ENCODE results near the gene PRKCH.

The PRKCH gene

DNA sequence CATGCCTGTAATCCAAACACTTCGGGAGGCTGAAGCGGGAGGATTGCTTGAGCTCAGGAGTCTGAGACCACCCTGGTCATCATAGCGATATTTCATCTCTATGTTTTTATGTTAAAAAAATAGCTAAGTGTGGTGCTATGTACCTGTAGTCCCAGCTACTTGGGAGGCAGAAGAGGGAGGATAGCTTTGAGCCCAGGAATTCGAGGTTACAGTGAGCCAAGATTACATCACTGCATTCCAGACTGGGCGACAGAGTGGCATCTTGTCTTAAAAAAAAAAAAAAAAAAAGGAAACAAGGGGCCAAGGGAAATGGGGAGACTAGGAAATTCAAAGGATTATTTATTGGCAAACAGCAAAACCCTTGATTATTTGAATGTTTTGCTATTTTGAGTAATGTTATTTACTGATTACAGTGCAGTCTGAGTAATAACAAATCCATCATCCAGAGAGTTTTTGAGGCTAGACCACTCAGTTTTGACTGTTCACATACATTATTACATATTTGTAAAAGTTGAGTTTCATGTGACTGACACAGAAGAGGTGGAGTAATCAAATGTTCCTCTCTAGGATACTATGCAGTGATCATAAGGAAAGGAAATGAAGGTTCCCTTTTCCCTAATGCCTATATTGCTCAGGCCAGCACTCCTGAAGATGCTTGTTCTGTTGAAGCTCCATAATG is 40.8 kb downstream of the PRKCH start:
- no peak for DNase-seq (ENCODE audit: low read depth, low spot score)

DNA sequence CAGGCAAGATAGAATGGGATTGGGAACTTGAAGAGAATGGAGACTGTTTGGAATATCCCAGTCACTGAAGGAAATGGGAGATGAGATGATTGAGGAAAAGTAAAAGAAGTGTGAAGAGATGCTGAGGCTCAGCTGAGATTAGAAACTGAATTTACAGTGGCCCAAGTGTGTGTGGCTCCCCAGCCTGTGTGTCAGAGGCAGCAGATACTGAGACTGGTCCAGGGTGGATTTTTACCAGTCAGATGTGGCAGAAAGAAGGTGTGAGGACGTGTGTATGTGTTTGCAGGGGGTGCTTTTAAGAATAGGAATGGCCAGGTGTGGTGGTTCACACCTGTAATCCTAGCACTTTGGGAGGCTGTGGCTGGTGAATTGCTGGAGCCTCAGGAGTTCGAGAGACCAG is 42.9 kb downstream of the PRKCH start:
- no peak for DNase-seq (ENCODE audit: low read depth, low spot score)

DNA sequence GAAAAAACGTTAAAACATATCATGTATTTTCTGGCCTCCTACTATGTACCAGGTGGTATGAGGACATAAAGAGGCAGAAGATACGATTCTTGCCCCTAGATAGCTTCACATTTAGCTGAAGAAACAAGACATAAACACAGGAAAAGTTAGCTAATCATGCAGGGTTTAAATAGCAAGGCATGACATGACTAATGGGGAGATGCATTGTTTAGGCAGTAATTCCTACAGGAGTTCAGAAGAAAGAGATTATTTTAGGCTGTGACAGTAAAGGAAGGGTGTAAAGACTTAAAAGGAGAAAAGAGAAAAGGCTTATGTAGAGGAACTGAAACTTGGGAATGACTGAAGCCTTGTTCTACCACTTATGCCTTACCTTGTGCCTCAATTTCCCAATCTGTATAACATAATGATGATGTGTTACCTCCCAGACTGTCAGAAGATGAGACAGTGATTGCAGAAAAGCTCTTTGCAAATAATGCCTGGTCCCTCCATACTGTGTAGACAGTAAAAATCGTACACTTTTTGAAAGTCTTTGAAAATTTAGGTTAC is 44.4 kb downstream of the PRKCH start:
- DNase-seq (ENCODE audit: low read depth, low spot score) = no peak

DNA sequence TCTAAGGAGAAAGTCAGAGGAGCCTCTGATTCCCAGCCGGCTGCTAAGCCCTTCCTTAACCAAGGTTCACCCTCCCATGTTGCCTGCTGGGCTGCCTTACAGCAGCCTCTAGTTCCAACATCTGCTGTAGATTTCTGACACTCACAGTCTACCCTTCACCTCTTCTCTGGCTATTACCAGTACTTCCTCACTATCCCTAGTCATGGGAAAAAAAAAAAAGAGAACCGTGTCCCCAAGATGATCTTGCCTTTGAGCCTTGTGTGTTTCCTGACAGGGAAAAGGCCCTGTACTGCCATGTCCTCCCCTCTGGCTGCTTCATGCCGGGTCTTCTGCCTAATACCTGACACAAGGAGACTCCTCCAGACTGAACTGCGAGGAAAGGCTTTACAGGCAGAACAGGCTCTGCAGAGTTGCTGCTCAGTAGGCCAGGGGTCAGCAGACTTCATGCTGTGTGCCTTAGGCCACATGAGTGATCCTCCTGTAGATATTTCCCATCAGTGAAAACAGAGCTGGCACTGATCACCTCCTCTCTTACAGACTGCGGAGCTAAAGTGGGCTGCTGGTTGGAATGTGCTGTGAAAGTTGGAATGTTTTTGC is 46.8 kb downstream of the PRKCH start:
- no peak for DNase-seq (ENCODE audit: low read depth, low spot score)

DNA sequence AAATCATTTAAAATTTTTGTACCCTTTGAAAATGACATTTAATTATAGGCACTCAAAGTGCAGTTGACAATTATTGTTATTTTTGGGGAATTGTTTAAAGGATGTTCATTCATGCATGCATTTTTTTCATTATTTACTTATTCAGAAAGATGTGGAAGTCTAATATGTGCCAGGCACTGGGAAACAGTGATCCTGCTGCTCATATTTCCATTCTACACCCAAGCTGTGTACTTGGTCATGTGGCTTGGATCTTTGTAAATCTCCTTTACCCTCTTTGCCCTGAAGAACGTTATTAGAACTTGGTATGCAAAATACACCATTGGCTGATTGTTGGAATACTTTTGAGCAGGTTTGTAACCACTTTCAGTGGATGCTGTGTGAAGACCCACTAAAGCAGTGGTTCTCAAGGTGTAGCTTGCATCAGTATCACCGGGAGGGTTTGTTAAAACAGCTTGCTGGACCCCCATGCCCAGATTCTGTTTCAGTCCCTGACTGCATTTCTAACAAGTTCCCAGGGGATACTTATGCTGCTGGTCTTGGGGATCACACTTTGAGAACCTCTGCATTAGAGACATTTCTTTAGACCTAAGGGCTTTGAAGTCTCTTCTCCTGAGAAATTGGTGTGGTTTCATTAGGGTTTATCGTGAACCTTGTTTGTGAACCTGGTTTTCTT is 47.5 kb downstream of the PRKCH start:
- DNase-seq (ENCODE audit: low read depth, low spot score) = no peak

DNA sequence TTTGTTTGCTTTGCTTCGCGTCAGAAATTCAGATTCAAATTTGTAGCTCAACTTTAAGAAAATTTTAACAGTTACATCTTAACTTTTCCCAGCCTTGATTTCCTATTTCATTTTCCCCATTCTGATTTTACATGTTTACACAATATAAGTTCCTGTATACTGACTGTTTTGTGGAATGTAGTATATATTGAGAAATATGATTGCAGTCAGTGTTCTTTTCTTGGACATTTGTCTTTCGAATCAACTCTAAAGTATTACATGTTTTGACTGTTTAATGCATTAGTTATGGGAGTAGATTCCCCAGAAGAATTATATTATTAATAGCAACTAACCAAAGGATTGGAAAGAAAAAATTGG is 48.1 kb downstream of the PRKCH start:
- no peak for DNase-seq (ENCODE audit: low read depth, low spot score)

DNA sequence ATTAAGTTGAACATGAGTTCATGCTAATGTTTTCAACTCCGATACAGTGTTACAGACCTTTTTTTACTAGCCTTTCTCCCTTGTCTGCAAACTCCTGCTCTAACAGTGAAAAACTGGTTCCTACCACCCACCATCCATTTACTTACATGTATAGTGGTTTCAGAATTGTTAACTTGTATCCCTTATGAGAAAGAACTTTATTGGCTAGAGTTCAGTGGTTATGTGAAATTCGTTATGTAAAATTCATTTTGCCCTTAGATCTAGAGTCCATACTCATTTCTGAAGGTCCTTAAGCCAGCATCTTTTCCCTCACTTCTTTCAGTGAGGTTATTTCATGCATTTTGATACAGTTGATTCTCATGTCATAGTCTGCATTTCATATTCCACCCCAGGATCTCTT is 51.0 kb downstream of the PRKCH start:
- DNase-seq (ENCODE audit: low read depth, low spot score) = no peak

DNA sequence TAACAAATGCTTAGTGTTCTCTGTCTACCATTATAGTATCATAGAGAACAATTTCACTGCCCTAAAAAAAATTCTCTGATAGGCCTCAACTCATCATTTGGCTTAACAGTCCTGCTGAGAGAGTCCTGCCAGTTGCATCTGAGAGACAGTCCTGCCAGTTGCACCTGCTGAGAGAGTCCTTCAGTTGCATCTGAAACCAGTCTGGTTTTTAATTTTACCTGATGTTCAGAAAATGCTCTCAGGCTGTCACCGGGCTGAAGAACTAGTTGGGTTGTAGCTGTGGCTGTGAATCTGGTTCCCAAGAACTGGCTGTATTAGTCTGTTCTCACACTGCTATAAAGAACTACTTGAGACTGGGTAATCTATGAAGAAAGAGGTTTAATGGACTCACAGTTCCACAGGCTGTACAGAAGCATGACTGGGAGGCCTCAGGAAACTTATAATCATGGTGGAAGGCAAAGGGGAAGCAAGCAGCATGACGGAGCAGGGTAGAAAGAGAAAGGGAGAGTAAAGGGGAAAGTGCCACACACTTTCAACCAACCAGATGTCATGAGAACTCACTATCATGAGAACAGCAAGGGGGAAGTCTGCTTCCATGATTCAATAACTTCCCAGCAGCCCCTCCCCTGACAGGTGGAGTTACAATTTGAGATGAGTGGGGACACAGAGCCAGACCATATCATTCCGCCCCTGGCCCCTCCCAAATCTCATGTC is 51.6 kb downstream of the PRKCH start:
- no peak for DNase-seq (ENCODE audit: low read depth, low spot score)

DNA sequence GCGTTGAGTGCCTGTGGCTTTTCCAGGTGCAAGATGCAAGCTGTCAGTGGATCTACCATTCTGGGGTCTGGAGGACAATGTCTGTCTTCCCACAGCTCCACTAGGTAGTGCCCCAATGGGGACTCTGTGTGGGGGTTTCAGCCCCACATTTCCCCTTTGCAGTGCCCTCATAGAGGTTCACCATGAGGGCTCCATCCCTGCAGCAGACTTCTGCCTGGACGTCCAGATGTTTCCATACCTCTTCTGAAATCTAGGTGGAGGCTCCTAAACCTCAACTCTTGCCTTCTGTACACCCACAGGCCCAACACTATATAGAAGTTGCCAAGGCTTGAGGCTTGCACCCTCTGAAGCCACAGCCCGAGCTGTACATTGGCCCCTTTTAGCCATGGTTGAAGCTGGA is 52.9 kb downstream of the PRKCH start:
- DNase-seq (ENCODE audit: low read depth, low spot score) = no peak

DNA sequence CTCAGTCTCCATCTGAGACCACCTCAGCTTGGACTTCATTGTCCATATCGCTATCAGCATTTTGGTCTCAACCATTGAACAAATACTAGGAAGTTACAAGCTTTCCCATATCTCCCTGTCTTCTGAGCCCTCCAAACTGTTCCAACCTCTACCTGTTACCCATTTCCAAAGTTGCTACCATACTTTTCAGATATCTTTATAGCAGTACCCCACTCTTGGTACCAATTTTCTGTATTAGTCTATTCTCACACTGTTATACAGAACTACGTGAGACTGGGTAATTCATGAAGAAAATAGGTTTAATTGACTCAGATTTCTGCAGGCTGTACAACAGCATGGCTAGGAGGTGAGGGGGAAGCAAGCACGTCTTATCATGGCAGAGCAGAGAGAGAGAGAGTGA is 53.8 kb downstream of the PRKCH start:
- no peak for DNase-seq (ENCODE audit: low read depth, low spot score)

DNA sequence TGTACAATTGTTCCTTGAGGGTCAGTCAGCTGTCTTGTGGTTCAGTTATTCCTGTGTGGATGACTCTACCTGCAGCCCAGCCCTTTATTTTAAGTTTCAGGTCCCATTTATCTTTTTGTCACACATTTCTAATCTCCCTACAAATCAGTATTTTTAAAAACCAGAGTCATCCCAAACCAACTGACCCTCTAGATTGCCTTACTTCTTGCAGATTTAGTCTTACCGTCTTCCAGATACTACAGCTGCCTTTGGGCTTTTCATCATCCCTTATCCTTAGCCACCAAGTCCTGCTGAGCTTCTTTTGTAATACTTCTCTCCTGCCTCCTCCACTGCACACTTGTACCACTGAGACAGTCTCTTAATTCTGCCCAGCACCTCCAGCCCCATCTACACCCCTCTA is 54.9 kb downstream of the PRKCH start:
- no peak for DNase-seq (ENCODE audit: low read depth, low spot score)

DNA sequence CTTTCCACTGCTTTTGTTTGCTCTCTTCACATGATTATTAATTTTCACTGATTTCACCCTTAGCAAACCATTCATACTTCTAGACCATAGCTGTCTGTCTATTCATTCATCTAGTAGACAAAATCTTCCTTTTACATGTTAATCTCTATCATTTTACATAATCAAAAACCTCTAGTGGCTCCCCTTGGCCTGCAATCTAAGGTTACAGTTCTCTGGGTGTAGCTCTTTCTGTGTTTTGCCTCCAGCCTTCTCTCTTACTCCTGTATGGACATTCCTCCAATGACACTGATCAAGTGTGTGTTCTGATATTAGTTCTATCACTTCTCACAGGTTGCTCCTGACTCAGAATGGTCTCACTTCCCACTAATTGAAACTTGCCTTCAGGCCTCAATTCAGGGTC is 56.4 kb downstream of the PRKCH start:
- DNase-seq (ENCODE audit: low read depth, low spot score) = no peak

DNA sequence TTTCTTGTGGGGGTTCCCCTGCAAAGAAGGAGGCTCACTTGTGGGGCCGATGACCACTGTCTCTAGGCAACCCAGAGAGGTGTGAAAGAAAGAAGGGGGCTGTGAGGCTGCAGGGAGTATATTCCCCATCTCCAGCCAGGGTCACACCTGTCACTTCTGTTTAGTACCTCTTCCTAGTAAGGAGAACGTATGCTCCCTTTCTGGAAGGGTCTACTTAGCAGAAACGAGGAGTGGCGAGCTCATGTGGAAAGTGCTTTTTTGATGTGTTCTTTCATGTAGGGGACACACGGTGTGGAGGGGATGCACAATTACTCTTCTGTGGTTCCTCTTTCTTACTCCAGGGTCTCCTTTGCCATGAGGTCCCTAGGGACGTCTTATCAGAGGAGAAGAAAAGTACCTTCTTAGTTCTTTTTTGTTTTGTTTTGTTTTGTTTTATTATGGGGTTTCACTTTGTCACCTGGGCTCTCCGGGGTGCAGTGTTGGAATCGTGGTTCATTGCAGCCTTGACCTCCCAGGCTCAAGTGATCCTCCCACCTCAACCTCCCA is 58.3 kb downstream of the PRKCH start:
- no peak for DNase-seq (ENCODE audit: low read depth, low spot score)

DNA sequence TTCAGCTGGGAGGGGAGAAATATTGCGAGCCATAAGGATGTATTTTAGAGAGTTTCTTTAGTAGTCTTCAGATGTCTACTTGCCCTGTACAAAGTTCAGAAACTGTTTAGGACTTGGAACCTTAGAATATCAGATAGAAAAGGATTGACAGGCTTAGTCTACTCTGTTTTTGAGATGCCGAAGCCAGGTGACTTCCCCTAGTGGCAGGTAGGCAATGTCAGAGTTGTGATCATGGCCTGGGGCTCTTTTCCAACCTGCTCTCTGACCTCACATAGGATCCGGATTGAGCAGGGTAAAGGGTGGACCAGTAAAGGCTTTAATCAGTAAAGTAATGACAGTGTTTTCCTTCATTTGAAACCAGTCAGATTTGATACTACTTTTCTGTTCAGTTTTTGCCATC is 59.6 kb downstream of the PRKCH start:
- DNase-seq (ENCODE audit: low read depth, low spot score) = no peak

DNA sequence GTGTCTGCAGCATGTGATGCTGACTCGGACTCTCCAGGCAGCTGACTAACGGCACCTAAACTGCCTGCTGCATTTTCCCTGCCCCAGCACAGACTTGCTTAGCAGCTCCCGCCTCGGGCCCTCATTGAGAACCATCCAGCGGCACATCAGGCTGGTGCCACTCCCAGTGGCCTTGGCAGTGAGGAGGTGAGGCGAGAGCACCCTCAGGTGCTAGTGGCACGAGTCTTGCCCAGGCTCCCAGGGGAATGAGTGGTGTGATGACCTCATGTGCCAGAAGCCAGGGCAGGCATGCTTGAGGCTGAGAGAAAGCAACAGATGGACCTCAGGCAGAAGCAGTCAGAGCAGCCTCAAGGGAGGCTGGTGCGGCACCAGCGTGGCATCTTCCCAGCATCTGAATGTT is 60.2 kb downstream of the PRKCH start:
- no peak for DNase-seq (ENCODE audit: low read depth, low spot score)

DNA sequence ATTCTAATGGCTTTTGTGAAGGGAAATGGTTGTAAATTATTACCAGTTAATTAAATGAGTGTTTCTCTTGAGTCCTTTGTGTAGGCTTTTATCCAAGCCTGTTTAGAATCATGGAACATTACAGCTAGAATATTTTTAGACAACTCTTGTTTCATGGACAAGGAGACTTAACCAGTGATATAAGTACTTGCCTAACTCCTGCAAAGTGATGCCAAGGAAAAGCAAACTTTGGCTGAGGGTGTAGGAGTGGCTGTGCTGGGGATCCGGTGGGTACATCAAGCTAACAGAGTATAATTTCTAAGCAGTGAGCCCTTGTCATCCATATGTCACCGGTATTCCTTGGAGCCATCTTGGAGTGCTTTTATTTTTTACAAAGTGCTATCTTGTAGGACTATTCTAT is 61.5 kb downstream of the PRKCH start:
- DNase-seq (ENCODE audit: low read depth, low spot score) = no peak

DNA sequence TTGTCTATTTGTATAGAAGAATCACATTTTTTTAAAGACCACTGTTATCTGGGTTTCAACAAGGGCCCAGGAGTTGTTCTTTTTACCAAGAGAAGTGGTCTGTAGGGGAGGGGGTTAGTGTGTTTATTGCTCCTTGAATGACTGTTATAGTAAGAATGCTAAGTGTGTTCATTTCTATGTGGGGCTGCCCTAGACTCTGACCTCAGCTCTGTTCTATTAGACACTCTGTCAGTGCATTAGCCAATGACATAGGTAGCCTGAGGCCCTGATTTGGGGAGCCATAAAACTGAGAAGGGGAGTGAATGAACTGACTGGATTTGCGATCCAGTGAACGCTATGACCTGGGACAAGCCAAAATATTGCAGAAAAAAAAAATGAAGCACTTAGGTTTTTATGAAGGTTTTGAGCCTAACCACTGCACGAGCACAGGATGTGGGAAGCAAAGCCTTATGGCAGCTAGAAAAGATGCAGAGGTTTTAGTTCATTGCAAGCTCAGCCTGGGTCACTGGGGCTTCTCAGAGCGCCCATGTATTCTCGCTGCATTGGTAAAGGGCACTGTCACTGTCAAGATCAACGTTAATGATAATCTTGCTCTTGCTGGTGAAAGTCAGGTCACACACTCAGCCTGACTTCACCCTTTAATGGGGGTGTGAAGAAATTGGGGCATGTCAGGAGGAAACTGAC is 63.8 kb downstream of the PRKCH start:
- no peak for DNase-seq (ENCODE audit: low read depth, low spot score)

DNA sequence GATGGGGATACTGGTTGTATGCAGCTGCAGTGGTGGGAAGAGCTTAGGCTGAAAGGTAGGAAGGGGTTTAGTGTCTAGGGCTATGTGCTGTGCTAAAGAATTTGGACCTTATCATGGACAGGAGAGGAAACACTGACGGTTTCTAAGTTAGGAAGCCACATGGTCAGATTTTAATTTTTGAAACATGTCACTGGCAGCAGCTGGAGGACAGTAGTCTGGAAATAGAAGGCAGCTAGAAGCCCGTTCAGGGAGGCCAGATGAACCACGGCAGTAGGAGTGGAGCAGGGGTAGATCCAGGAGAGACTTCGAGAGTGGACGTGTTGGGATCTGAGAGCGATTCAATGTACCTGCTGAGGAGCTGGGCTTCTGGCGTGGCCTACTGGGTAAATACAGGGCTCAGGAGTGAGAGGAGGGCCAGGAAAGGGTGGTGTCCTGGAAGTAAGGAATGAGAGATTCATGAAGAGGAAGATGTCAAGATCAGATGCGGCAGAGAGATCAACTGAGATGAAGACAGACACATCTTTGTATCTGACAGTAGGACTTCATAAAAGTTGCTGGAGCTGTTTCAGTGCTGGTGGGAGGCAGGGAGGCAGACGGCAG is 64.9 kb downstream of the PRKCH start:
- DNase-seq (ENCODE audit: low read depth, low spot score) = no peak

DNA sequence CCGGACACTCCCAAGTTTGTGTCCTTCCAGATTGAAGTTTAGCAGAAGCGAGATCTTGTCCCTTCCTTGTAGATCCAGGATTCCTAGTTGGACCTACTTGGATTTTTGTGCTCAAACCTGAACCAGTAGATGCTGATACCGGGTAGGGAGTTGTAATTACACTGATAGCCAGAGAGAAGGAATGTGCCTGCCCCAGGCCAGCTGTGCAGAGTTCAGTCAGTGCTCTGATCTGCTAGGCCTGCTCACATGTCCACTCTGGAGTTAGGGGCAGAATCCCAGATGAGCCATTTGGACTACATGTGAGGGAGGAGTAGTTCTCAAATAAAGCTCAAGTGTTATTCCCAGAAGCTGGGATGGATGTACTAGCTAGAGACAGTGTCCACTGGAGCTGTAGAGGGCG is 65.7 kb downstream of the PRKCH start:
- no peak for DNase-seq (ENCODE audit: low read depth, low spot score)

DNA sequence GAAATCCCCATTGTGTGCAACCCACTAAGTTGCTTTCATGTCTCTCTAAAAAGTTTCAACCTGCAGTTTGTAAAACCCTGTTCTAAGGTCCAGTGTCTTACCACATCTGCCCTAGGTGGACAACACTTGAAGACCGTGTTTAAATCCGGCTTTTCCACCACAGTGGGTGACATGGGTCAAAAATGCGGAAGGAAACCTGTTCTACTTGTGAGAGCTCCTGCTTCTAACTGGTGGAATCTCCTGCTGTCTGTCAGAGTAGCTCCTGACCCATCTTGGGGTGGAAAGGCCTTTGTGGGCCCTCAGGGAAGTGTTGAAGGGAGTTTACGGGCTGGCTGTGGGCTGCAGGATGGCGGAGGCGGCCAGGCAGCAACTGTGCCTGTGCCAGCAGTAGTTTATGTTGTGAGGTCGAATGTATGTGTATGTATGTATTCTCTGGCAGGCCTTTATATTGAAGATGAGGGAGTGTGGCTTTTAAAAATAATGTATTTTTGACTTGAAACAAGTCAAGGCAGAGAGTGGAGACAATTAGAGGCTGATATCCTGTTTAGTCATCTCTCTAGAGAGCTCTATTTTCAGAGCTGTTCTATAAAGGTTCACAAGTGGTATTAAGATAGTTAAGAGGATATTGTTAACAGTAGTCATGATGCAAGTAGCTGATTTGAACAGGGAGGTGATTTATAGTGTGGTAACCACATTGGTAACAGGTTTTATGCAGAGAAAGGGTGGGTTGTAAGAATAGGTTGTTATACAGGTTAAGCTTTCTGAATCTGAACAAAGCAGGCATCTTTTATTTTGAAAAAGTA is 67.0 kb downstream of the PRKCH start:
- DNase-seq (ENCODE audit: low read depth, low spot score) = no peak

Data from activated CD4-positive, CD25-positive, alpha-beta regulatory T cell treated with anti-CD3 and anti-CD28 coated beads, Interleukin-2, amount 50 U/mL, for 16 hours (primary cell).